Measurements from ENCODE around the gene ADAMTSL5. TPM values are rescaled to one million over a fixed set of nuclear protein-coding genes. Genes with fewer than 3 reads are reported as not detected.
A peak's percentile ranks its signal among the peaks of the same experiment; 100 is the strongest.

ADAMTSL5 gene
- total and polyA plus RNA-seq, 2 of the 13 experiments (the other 11 are each of a cell fraction or from before 2014, with no cell fraction given) = 0.60 to 2.7 TPM

DNA sequence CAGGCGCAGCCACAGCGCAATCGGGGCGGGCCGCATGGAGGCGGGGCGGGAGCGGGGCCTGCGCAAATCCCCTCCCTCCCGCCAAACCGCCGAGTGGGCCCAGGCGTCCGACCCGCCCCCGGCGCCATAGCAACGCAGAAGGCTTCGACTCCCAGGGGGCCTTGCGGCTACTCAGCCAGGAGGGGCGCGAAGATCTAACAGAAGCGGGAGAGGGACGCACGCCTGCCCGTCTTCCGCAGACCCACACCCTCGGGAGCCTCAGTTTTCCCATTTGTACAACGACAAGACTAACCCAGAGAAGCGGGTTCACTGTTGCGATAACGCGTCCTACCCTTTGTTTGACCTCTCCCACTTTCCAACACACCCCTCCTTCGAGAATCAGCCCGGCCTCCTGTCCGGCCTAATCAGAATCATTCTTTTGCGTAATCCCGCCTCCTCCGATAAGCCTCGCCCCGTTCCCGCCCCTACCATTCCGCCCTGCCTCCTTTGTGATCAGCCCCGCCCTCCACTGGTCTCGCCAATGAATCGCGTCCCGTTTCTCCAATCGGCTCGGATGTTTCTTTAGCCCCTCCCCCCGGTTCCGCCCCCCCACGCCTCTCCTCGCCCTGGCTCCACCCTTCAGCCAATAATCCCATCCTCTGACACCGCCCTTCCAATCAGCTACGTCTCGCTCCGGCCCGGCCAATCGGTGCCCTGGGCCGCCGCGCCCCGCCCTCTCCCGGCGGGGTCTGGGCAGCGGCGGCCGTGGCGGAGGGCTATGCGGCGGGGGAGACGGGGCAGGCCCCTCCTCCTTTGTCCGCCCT, 22.3 kb downstream of the ADAMTSL5 start, which contains the start of gene PCSK4 (continued):
- no peak for TF ChIP-seq ZHX2 (IDR thresholded peaks at IDR 0.05; ENCODE audit: low read depth)
- TF ChIP-seq ZHX2 (CRISPR knock-in tag; IDR thresholded peaks at IDR 0.05; ENCODE audit: borderline replicate concordance) = no peak
- no peak for TF ChIP-seq CENPT (CRISPR knock-in tag; IDR thresholded peaks at IDR 0.05; ENCODE audit: low read depth)
- no peak for TF ChIP-seq RELA (CRISPR knock-in tag; IDR thresholded peaks at IDR 0.05)
- no peak for TF ChIP-seq KDM4B (CRISPR knock-in tag; IDR thresholded peaks at IDR 0.05)
- TF ChIP-seq ZNF747 (CRISPR knock-in tag; IDR thresholded peaks at IDR 0.05; ENCODE audit: borderline replicate concordance) = no peak
- TF ChIP-seq ZNF20 (CRISPR knock-in tag; IDR thresholded peaks at IDR 0.05) = no peak
- 0 out of 2 replicates have a peak, but pooled peaks have one; percentile 9 for TF ChIP-seq RFX5 (IDR thresholded peaks at IDR 0.05; ENCODE audit: low read depth, low read length)
- TF ChIP-seq ZNF562 (CRISPR knock-in tag; IDR thresholded peaks at IDR 0.05; ENCODE audit: borderline replicate concordance) = no peak
- TF ChIP-seq SAP130 (CRISPR knock-in tag; IDR thresholded peaks at IDR 0.05; ENCODE audit: low read depth) = peak; percentile 97
- TF ChIP-seq, protein P1, sequence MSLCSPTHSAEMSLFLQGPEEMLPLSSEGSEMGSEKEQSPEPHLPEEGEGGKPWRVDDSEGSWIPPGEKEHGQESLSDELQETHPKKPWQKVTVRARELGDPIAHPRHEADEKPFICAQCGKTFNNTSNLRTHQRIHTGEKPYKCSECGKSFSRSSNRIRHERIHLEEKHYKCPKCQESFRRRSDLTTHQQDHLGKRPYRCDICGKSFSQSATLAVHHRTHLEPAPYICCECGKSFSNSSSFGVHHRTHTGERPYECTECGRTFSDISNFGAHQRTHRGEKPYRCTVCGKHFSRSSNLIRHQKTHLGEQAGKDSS (CRISPR knock-in tag; IDR thresholded peaks at IDR 0.05; ENCODE audit: borderline replicate concordance, low read depth) = no peak
- TF ChIP-seq ARID2 (CRISPR knock-in tag; IDR thresholded peaks at IDR 0.05; ENCODE audit: borderline replicate concordance) = no peak
- no peak for TF ChIP-seq ZNF790 (CRISPR knock-in tag; IDR thresholded peaks at IDR 0.05; ENCODE audit: borderline replicate concordance)
- TF ChIP-seq ZNF33A (CRISPR knock-in tag; IDR thresholded peaks at IDR 0.05; ENCODE audit: borderline replicate concordance) = no peak
- TF ChIP-seq KLF15 (CRISPR knock-in tag; IDR thresholded peaks at IDR 0.05; ENCODE audit: borderline replicate concordance) = no peak
- no peak for TF ChIP-seq ZNF33B (CRISPR knock-in tag; IDR thresholded peaks at IDR 0.05)
- no peak for TF ChIP-seq ZNF451 (CRISPR knock-in tag; IDR thresholded peaks at IDR 0.05)
- TF ChIP-seq KAT7 (CRISPR knock-in tag; IDR thresholded peaks at IDR 0.05; ENCODE audit: borderline replicate concordance) = no peak
- no peak for TF ChIP-seq PREB (CRISPR knock-in tag; IDR thresholded peaks at IDR 0.05)
- no peak for TF ChIP-seq NRL (CRISPR knock-in tag; IDR thresholded peaks at IDR 0.05; ENCODE audit: borderline replicate concordance)
- no peak for TF ChIP-seq TAF1 (CRISPR knock-in tag; IDR thresholded peaks at IDR 0.05)
- TF ChIP-seq ISX (CRISPR knock-in tag; conservative IDR thresholded peaks at IDR 0.05) = no peak

All from HepG2 (cell line).